Tibial nerve (tissue), 4 donors: Measurements from ENCODE around the gene GRB2.

Experiments used
- EP300 ChIP-seq, 2 donors: sonication (generic); formaldehyde crosslinking; IDR thresholded peaks; one replicate each; pipeline ENCODE4 v1.6.1; 2017; ENCODE audit warnings: antibody characterized with exemption in 2 of 2, mild to moderate bottlenecking in 1 of 2
- POLR2A ChIP-seq, 2 donors: fragments of 450-650 bp; IDR thresholded peaks; one replicate each; pipeline ENCODE4 v1.6.1; 2017; ENCODE audit warnings: antibody characterized with exemption in 2 of 2, mild to moderate bottlenecking in 2 of 2, moderate library complexity in 2 of 2
- TF ChIP-seq, protein P1 (sequence below), 5 experiments: fragments of 200-600 bp in 3 of 5; fragments of 450-650 bp in 2 of 5; sonication (generic) in 3 of 5; IDR thresholded peaks; one replicate each; pipeline ENCODE4 v1.5.1; 2016 to 2019; ENCODE audit warnings: antibody characterized with exemption in 5 of 5, mild to moderate bottlenecking in 3 of 5, moderate library complexity in 2 of 5

DNA sequence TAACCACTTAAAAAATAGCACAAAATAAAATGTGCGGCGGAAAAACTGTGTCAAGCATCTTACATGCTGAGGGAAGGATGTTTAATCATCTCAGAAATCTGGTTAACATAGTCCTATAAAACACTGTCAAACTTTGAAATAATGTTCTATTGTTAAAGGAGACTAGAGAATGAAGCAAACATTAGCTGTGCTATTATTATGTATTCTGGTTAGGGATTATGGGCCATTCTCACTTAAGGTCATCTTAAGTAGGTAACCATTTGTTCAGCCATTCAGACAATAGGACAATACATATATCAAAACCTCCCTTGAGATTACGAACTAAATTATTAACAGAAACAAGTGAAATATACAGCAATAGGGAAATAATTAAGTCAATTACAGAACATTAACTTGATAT, 24.7 kb downstream of the GRB2 start:
- no peak for TF ChIP-seq EP300 (IDR thresholded peaks at IDR 0.05)
- TF ChIP-seq POLR2A (IDR thresholded peaks at IDR 0.05) = no peak
- TF ChIP-seq, protein P1, sequence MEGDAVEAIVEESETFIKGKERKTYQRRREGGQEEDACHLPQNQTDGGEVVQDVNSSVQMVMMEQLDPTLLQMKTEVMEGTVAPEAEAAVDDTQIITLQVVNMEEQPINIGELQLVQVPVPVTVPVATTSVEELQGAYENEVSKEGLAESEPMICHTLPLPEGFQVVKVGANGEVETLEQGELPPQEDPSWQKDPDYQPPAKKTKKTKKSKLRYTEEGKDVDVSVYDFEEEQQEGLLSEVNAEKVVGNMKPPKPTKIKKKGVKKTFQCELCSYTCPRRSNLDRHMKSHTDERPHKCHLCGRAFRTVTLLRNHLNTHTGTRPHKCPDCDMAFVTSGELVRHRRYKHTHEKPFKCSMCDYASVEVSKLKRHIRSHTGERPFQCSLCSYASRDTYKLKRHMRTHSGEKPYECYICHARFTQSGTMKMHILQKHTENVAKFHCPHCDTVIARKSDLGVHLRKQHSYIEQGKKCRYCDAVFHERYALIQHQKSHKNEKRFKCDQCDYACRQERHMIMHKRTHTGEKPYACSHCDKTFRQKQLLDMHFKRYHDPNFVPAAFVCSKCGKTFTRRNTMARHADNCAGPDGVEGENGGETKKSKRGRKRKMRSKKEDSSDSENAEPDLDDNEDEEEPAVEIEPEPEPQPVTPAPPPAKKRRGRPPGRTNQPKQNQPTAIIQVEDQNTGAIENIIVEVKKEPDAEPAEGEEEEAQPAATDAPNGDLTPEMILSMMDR (IDR thresholded peaks at IDR 0.05) = no peak
